HEK293 (cell line): ENCODE results near the gene MPV17.

Source experiments
- SP3 ChIP-seq: fragments of 450-650 bp; formaldehyde crosslinking; IDR thresholded peaks from 2 replicates; pipeline ENCODE4 v1.5.1; 2016; ENCODE audit warnings: missing biosample characterization, missing genetic modification characterization
- ZBTB8A ChIP-seq: fragments of 450-650 bp; formaldehyde crosslinking; IDR thresholded peaks from 2 replicates; pipeline ENCODE4 v1.5.1; 2016; ENCODE audit warnings: missing biosample characterization, missing genetic modification characterization
- ZNF513 ChIP-seq: fragments of 450-650 bp; IDR thresholded peaks from 2 replicates; pipeline ENCODE4 v1.5.1; 2018; ENCODE audit warnings: missing biosample characterization, missing genetic modification characterization
- ZNF610 ChIP-seq: fragments of 450-650 bp; formaldehyde crosslinking; IDR thresholded peaks from 2 replicates; pipeline ENCODE4 v1.5.1; 2016; ENCODE audit warnings: missing biosample characterization, missing genetic modification characterization, borderline replicate concordance
- TF ChIP-seq, protein P1 (sequence below): fragments of 450-650 bp; formaldehyde crosslinking; IDR thresholded peaks from 2 replicates; pipeline ENCODE4 v1.5.1; 2016; ENCODE audit warnings: missing biosample characterization, missing genetic modification characterization
- TF ChIP-seq, protein P2 (sequence below): fragments of 450-650 bp; formaldehyde crosslinking; IDR thresholded peaks from 2 replicates; pipeline ENCODE4 v1.5.1; 2016; ENCODE audit warnings: missing biosample characterization, missing genetic modification characterization

GRCh38 chr2:27350106-27350693 is 27.3 kb upstream of the MPV17 start:
- TF ChIP-seq ZNF610 (tag by site-specific recombination) = no peak
- no peak for TF ChIP-seq ZNF513 (tag by site-specific recombination)
- TF ChIP-seq, protein P1, sequence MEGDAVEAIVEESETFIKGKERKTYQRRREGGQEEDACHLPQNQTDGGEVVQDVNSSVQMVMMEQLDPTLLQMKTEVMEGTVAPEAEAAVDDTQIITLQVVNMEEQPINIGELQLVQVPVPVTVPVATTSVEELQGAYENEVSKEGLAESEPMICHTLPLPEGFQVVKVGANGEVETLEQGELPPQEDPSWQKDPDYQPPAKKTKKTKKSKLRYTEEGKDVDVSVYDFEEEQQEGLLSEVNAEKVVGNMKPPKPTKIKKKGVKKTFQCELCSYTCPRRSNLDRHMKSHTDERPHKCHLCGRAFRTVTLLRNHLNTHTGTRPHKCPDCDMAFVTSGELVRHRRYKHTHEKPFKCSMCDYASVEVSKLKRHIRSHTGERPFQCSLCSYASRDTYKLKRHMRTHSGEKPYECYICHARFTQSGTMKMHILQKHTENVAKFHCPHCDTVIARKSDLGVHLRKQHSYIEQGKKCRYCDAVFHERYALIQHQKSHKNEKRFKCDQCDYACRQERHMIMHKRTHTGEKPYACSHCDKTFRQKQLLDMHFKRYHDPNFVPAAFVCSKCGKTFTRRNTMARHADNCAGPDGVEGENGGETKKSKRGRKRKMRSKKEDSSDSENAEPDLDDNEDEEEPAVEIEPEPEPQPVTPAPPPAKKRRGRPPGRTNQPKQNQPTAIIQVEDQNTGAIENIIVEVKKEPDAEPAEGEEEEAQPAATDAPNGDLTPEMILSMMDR (tag by site-specific recombination) = no peak
- no peak for TF ChIP-seq ZBTB8A (tag by site-specific recombination)
- no peak for TF ChIP-seq SP3
- TF ChIP-seq, protein P2, sequence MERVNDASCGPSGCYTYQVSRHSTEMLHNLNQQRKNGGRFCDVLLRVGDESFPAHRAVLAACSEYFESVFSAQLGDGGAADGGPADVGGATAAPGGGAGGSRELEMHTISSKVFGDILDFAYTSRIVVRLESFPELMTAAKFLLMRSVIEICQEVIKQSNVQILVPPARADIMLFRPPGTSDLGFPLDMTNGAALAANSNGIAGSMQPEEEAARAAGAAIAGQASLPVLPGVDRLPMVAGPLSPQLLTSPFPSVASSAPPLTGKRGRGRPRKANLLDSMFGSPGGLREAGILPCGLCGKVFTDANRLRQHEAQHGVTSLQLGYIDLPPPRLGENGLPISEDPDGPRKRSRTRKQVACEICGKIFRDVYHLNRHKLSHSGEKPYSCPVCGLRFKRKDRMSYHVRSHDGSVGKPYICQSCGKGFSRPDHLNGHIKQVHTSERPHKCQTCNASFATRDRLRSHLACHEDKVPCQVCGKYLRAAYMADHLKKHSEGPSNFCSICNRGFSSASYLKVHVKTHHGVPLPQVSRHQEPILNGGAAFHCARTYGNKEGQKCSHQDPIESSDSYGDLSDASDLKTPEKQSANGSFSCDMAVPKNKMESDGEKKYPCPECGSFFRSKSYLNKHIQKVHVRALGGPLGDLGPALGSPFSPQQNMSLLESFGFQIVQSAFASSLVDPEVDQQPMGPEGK (tag by site-specific recombination) = no peak
